H4 (cell line): ENCODE results near the gene CYP4V2. TPM values are rescaled to one million over a fixed set of nuclear protein-coding genes. Genes with fewer than 3 reads are reported as not detected.
"Not testable (repeated sequence)": the region's sequence is repeated elsewhere in the genome, so short reads cannot be mapped to it uniquely, and the experiment has no call there.

Experiments used
- DNase-seq: peaks from one replicate; pipeline ENCODE4 v3.0.0-alpha.2; 2015; ENCODE audit warnings: low spot score
- total RNA-seq: library from RNA; depleted of rRNA; stranded (reverse); fragments of >200 nt; shearing (Covaris generic); gene quantifications from 2 replicates; pipeline ENCODE4 v1.2.3, GENCODE V29; 2014; rRNA removed

Gene CYP4V2
- total RNA-seq, 1 experiment from 2014 or later = 22.0 TPM

DNA sequence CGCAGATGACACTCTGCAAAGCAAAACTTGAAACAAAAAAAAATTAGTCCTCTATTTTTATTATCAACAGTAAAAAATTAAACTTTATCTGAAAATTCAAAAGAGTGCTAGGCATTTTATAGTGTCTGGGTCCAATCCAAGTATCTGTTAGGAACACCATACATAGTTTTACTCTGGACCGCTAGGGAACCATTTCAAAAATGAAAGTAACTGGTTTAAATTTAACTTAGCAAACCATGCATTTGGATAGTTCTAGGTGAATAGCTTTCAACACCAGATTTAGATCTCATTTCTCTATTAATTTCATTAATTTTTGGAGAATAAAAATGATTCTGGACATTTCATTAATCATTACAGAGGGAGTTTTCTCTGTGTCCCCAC lies 37.1 kb downstream of the CYP4V2 start:
- DNase-seq = no peak

DNA sequence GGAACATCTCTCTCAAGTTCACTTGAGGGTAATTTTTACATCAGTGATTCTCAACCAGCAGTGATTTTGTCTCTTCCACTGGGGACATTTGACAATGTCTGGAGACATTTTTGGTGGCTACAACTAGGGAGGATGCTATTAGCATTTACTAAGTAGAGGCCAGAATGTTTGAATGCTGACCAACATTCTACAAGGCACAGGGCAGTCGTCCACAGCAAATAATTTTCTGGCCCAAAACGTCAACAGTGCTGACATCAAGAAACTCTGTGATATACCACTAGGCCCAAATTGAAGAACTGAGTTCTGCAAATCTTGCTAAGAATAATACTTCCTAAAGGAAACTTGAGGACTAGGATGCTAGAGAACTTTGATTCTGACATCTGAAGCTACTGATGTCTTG lies 43.0 kb downstream of the CYP4V2 start:
- DNase-seq = no peak

DNA sequence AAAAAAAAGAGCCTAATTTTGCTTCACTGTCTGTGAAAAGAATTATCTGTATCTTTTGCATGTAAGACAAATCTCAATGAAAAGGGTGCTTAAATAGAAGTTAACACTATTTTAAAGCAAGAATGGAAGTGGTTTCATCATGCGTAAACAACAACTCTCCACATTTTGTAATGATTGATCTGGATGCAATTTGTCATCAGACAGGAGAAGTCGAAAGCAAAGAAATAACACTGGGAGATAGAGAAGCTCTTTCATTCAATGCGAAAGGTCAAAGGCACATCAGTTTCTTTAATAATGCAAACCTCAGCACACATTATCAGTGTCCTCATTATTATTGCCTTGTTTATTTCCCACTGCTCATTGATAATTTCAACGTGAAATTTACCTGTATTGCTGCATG lies 44.8 kb downstream of the CYP4V2 start:
- no peak for DNase-seq

DNA sequence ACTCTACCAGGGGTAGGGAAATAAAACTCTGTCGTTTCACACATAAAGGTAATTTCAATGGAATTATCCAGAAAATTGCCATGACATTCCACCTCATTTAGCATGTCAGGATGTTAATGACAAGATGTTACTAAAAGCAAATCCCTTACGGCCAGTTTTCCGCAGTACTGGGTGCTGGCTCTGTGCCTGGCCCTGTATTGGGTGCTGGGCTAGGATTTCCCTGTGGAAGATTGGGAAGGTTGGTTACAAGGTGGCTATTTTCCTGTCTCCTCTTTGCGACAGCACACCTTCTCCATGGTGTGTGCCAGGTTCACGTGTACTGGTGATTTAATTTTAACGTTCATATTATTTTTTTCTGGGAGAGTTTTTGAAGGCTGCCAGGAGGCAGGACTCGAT lies 49.1 kb downstream of the CYP4V2 start:
- DNase-seq = no peak

DNA sequence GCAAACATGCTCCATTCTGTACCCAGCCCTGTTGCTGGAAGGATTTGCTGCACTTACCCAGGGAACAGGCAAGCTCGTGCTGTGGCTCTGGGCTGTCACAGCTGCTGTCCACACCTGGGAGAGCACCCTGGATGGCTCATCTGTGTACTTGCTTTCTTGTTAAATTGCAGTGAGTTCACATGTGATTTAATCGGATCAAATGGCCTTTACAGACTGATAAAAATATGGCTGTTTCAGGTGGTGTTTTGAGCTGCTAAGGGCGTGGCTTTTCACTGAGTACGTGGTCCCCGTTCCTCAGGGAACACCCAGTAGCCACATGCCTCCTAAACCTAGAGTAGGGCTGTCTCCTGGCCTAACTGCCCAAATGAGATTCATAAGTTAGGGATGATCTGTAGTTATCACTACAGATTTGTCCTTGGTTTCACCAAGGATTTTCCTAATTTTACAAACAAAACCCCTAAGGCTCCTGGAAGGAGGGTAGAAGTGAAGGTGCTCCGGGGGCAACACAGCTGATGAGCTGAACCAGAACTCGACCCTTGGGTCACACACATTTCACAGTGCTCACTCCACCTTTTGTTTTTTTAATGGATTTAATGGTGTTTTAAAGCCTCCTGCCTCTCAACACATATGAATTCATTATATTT lies 49.6 kb downstream of the CYP4V2 start:
- no peak for DNase-seq

DNA sequence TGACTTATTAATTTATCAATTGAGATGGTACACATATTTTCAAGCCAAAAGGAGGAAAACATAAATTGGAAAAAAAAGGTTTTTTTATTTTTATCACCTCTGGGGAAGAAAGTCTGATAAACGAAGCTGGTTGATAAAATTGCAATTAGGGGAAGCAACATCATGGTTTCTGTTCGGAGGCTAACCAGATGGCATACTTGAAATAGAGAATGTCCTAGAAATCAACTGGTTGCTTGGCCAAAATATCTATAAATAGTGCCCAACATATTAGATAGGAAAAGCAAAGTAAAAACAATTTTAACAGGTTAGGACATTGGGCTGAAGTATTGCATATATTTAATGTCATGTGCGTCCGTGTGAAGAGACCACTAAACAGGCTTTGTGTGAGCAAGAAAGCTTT lies 50.2 kb downstream of the CYP4V2 start:
- no peak for DNase-seq

DNA sequence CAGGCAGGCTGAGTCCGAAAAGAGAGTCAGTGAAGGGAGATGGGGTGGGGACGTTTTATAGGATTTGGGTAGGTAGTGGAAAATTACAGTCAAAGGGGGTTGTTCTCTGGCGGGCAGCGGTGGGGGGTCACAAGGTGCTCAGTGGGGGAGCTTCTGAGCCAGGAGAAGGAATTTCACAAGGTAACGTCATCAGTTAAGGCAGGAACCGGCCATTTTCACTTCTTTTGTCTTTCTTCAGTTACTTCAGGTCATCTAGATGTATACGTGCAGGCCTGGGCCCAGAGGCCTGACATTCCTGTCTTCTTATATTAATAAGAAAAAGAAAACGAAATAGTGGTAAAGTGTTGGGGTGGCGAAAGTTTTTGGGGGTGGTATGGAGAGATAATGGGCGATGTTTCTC lies 50.7 kb downstream of the CYP4V2 start:
- DNase-seq = not testable (repeated sequence)

DNA sequence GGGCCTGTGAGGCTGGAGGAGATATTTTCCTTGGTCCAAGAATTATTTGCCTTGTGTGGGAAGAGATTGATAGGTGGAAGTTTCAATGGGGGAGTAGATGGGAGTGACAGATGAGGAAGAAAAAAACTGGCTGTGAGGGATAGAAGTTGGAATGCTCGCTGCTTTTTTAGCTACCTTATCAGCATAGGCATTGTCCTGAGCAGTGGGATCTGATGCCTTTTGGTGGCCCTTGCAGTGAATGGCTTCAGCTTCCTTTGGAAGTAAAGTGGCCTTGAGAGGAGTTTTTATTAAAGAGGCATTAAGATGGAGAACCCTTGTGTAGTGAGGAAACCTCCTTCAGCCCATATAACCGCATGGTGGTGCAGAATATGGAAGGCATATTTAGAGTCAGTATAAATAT lies 52.0 kb downstream of the CYP4V2 start:
- DNase-seq = no peak

DNA sequence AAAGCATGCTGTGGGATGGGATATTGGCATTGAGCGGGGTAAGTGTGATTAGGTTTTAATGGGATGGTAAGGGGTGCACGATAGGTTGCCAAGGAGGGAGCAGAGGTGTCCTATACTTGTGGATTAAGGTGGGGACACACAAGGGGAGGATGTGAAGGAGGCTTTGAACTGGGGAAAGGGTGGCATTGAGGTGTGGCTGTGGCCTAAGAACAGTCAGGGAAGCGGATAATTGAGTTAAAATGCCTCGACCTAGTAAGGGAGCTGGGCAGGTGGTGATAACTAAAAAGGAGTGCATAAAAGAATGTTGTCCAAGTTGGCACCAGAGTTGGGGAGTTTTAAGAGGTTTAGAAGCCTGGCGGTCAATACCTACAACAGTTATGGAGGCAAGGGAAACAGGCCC lies 53.5 kb downstream of the CYP4V2 start:
- DNase-seq = no peak

DNA sequence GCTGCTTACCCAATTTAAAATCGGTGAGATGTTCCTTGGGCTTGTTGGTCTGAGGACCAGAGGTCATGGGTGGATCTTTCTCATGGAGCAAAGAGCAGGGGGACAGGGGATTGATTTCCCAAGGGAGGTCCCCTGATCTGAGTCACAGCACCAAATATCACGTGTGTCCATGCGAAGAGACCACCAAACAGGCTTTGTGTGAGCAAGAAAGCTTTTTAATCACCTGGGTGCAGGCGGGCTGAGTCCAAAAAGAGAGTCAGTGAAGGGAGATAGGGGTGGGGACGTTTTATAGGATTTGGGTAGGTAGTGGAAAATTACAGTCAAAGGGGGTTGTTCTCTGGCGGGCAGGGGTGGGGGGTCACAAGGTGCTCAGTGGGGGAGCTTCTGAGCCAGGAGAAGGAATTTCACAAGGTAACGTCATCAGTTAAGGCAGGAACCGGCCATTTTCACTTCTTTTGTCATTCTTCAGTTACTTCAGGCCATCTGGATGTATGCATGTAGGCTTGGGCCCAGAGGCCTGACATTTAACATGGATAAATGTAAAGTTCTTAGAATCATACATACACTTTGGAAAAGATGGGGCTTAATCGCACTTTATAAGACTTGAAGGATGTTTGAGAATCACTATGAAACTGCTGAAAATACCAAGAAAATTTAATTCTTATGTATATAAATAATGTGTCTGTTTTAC lies 55.8 kb downstream of the CYP4V2 start:
- not testable (repeated sequence) for DNase-seq

DNA sequence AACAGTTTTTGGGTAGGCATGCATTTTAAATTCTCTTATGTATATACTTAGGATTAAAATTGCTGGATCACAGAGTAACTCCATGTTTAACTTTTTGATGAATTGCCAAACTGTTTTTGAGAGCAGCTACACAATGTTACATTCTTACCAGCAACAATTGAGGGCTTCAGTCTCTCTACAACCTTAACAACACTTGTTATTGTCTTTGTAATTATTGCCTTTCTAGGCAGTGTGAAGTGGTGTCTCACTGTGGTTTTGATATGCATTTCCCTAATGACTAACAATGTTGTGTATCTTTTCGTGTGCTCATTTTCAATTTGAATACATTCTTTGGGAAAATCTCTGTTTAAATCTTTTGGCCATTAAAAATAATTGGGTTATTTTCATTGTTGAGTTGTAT lies 57.3 kb downstream of the CYP4V2 start:
- no peak for DNase-seq

DNA sequence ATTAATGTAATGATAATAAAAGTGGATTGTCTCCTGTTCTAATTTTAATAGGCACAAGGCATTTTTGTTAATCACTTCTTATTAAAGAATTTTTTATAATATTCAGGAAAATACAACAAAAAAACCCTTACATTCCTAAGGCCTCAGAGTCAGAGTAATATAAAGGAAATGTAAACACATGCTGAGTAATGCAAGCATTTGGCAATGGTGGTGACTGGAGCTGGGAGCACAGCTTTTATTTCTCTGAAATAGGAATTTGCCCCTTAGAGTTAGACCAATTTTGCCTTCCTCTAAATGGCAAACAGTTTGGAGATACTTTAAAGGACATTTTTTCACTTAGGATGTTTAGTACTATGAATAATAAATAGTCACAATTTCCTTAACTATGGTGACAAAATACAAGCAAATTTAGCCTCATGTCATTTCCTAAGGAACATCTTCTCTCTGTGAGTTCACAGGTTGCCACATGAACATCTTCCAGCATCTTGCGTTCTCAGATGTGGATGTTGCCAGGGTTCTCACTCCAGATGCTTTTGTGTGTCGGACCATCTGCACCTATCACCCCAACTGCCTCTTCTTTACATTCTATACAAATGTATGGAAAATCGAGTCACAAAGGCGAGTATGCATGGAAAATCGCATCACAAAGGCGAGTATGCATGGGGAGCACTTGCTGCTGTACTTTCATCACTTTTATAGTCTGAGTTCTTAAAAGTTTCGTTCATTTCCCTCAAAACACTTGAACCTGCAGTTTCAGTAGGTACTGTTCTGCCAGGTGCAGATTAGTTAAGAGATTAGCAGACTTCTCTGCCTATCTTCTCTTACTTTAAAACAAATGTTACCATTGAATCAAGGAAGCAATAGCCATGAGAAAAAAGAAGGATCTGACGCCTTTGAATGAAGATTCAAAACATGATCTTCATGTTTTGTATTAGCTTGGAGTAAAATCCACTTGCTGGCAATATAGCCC lies 58.7 kb downstream of the CYP4V2 start:
- no peak for DNase-seq

DNA sequence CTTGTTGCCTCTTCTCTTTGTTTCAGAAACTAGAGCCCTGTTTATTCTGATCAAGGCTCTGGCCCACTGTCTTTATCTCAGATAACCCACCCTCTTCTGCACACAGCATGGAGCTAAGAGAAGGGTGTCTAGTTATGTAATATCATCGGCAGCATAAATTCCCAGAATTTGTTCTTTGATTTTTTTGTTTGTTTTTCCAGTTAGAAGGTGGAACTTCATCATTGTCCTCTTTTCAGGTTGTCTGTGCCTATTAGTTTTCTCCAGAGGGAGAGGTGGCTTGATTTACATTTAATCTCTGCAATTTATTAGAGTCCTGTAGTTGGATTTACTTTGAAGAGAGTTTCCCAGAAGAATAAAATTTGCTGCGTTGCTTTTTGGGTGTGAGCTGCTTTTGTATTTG lies 59.4 kb downstream of the CYP4V2 start:
- no peak for DNase-seq

DNA sequence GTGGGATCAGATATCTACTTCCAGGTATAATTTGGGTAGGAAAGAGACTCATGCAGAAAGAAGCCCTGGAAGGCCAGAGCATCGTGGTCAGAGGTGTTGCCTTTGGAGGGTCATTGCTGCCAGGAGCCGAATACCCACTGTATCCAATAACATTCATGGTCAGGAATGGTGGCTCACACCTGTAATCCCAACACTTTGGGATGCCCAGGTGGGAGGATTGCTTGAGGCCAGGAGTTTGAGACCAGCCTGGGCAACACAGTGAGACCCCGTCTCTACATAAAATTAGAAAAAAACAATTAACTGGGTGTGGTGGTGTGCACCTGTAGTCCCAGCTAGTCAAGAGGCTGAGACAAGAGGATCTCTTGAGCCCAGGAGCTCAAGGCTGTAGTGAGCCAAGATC lies 63.8 kb downstream of the CYP4V2 start:
- DNase-seq = no peak

DNA sequence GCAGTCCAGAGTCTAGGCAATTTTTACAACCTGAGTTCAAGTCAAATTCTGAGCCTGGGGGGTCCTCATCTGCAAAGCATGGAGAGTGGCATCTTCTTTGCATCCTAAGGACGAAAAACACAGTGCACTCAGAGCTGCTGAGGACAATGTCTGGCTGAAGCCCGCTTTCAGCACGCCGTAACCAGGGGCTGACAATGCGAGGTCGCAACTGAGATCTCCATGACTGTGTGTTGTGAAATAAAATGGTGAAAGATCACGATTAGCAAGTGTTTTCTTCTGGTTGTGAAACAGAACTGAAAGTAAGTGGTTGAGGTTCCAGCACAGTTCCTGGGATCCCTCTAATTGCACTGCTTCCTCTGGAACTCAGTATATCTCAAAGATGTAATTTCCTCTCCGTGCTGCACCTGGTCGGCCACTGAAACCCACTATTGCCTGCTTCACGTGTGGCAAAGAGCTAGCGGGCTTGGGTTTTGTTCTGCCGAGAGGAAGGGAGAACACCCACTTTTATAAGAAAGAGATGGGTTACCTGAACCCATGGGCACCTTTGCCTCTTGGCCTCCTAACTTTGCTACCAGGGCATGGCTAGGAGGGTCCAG lies 66.9 kb downstream of the CYP4V2 start:
- DNase-seq = no peak

DNA sequence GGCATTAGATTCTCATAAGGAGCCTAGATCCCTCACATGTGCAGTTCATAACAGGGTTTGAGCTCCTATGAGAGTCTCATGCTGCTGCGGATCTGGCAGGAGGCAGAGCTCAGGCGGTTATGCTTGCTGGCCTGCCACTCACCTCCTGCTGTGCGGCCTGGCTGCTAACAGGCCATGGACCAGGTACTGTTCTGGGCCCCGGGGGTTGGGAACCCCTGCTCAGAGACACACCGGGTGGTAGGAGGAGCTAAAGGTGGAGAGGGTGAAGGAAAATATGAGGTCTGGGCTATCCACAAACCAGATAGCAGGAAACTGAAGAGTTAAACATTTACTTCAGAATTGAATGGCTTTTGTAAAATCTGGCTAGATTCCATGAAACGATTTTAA lies 68.7 kb downstream of the CYP4V2 start:
- DNase-seq = no peak

Other genes starting within 250 kb of the CYP4V2 start
- gene TLR3, start 122.4 kb upstream of the CYP4V2 start, total RNA-seq = 16.8 and 33.0 TPM in 2 replicates
- gene FAM149A, start 86.9 kb upstream of the CYP4V2 start, total RNA-seq = 1.4 and 2.2 TPM in 2 replicates
- gene KLKB1, start 35.9 kb downstream of the CYP4V2 start, total RNA-seq = 0.17 TPM in 1 of 2 replicates, not detected in the other
- not detected in 2 replicates for gene F11, start 74.6 kb downstream of the CYP4V2 start, total RNA-seq